Astrocyte (in vitro differentiated cells and primary cell): ENCODE results near the gene ISG15. TPM values are rescaled to one million over a fixed set of nuclear protein-coding genes. Genes with fewer than 3 reads are reported as not detected.

Experiments
- DNase-seq: peaks from one replicate; pipeline ENCODE4 v3.0.0-alpha.2; 2010; ENCODE audit warnings: low read depth
- FAIRE-seq: peaks from 2 replicates; lab custom pipeline; 2011; peaks lifted over from hg19 to GRCh38; lab: Jason Lieb, UNC
- H2AFZ ChIP-seq: 2 replicates; pipeline ENCODE4 v1.6.0; 2012; ENCODE audit warnings: low read depth, low read length, inconsistent platforms
- H3K27ac ChIP-seq: 2 replicates; pipeline ENCODE4 v1.5.1; 2011; ENCODE audit warnings: low read depth, low read length, inconsistent platforms
- H3K27me3 ChIP-seq: 2 replicates; pipeline ENCODE4 v1.6.0; 2011; ENCODE audit warnings: low read length, inconsistent platforms; ENCODE audit not compliant: insufficient read depth
- H3K36me3 ChIP-seq: 2 replicates; pipeline ENCODE4 v1.5.1; 2011; ENCODE audit warnings: low read length, inconsistent platforms; ENCODE audit not compliant: insufficient read depth
- H3K4me1 ChIP-seq: 2 replicates; pipeline ENCODE4 v1.5.1; 2011; ENCODE audit warnings: low read length, inconsistent platforms; ENCODE audit not compliant: insufficient read depth
- H3K4me2 ChIP-seq: 2 replicates; pipeline ENCODE4 v1.6.0; 2012; ENCODE audit warnings: low read length, inconsistent platforms
- H3K4me3 ChIP-seq: 2 replicates; pipeline ENCODE4 v1.5.1; 2011; ENCODE audit warnings: low read depth, mild to moderate bottlenecking, low read length, inconsistent platforms; ENCODE audit not compliant: insufficient read depth
- H3K79me2 ChIP-seq: 2 replicates; pipeline ENCODE4 v1.6.0; 2012; ENCODE audit warnings: mild to moderate bottlenecking, low read length, inconsistent platforms; ENCODE audit not compliant: insufficient read depth
- H3K9ac ChIP-seq: 2 replicates; pipeline ENCODE4 v1.6.0; 2012; ENCODE audit warnings: mild to moderate bottlenecking, low read length, inconsistent platforms
- H3K9me3 ChIP-seq: 2 replicates; pipeline ENCODE4 v1.5.1; 2012; ENCODE audit warnings: low read depth, mild to moderate bottlenecking, low read length, inconsistent platforms; ENCODE audit not compliant: insufficient read depth
- H4K20me1 ChIP-seq: 2 replicates; pipeline ENCODE4 v1.6.0; 2012; ENCODE audit warnings: low read length, inconsistent platforms; ENCODE audit not compliant: insufficient read depth
- H3K27ac Mint-ChIP-seq: one replicate; pipeline ENCODE4 v1.8.0; 2021; ENCODE audit warnings: mild to moderate bottlenecking, mixed read lengths; ENCODE audit not compliant: unreplicated experiment
- H3K27me3 Mint-ChIP-seq: one replicate; pipeline ENCODE4 v1.8.0; 2021; ENCODE audit warnings: low read depth, mixed read lengths; ENCODE audit not compliant: unreplicated experiment
- H3K36me3 Mint-ChIP-seq: one replicate; pipeline ENCODE4 v1.8.0; 2021; ENCODE audit warnings: low read depth, mixed read lengths; ENCODE audit not compliant: unreplicated experiment
- H3K4me1 Mint-ChIP-seq: one replicate; pipeline ENCODE4 v1.8.0; 2021; ENCODE audit warnings: low read depth, mixed read lengths; ENCODE audit not compliant: unreplicated experiment
- H3K4me3 Mint-ChIP-seq: one replicate; pipeline ENCODE4 v1.8.0; 2021; ENCODE audit warnings: mild to moderate bottlenecking, moderate library complexity, mixed read lengths; ENCODE audit not compliant: unreplicated experiment
- H3K9me3 Mint-ChIP-seq: one replicate; pipeline ENCODE4 v1.8.0; 2021; ENCODE audit warnings: mild to moderate bottlenecking, mixed read lengths; ENCODE audit not compliant: unreplicated experiment
- EZH2 ChIP-seq: IDR thresholded peaks from 2 replicates; pipeline ENCODE4 v1.6.1; 2012; ENCODE audit warnings: mild to moderate bottlenecking, low read length, inconsistent platforms; ENCODE audit not compliant: insufficient read depth
- total RNA-seq: library from RNA; stranded (reverse); gene quantifications from 2 replicates; pipeline ENCODE4 v1.2.1, GENCODE V29; 2021
- TF ChIP-seq, protein P1 (sequence below): IDR thresholded peaks from 2 replicates; pipeline ENCODE4 v1.5.1; 2011; ENCODE audit warnings: low read depth, mild to moderate bottlenecking, inconsistent platforms, low read length, moderate library complexity; ENCODE audit not compliant: insufficient read depth

Gene ISG15
- total RNA-seq, 1 donor from 2014 or later: 1,830 TPM

DNA sequence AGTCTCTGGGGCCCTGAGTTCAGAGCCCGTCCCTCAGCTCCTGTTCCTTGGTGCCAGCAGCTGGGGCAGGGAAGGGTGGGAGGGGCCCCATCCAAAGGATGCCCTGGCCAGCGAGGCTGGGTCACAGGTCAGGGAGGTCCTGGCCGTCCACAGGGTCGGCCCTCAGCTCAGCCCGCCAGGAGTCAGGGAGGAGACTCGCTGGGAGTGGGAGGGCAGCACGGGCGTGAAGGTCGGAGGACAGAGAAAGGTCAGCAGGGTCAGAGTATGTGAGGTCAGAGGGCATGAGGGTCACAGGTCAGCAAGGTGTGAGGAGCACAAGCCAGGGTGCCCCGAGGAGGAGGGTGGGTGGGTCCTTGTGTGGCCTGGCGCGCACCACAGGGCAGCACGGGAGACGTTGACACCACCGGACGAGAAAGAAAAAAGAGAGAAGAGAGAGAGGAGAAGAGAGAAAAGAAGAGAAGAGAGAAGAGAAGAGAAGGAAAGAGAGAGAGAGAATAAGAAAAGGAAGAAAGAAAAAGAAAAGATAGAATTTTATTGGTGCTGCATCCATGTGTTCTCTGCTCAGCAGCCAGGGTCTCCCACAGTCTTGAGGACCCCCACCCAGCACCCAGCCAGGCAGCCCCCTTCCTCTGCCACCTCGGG, 38.5 kb upstream of the ISG15 start:
- Mint-ChIP-seq H3K27ac (no peak overlapping the region), H3K36me3 (peaks cover 5% of the 10 kb centered on the region), H3K9me3 (no peaks in the 10 kb centered on the region), H3K4me3 (no peak overlapping the region), H3K27me3 (peaks cover 14% of the 10 kb centered on the region), H3K4me1 (no peaks in the 10 kb centered on the region)
- Histone ChIP-seq H2AFZ (no peak overlapping the region), H3K36me3 (no peaks in the 10 kb centered on the region), H4K20me1 (no peaks in the 10 kb centered on the region), H3K4me3 (no peak overlapping the region), H3K79me2 (no peaks in the 10 kb centered on the region), H3K4me2 (no peak overlapping the region), H3K27me3 (no peaks in the 10 kb centered on the region), H3K4me1 (no peaks in the 10 kb centered on the region), H3K9me3 (no peaks in the 10 kb centered on the region), H3K27ac (no peak overlapping the region), H3K9ac (no peak overlapping the region)
- FAIRE-seq (no peak), DNase-seq (no peak)
- no peak for TF ChIP-seq EZH2
- TF ChIP-seq, protein P1, sequence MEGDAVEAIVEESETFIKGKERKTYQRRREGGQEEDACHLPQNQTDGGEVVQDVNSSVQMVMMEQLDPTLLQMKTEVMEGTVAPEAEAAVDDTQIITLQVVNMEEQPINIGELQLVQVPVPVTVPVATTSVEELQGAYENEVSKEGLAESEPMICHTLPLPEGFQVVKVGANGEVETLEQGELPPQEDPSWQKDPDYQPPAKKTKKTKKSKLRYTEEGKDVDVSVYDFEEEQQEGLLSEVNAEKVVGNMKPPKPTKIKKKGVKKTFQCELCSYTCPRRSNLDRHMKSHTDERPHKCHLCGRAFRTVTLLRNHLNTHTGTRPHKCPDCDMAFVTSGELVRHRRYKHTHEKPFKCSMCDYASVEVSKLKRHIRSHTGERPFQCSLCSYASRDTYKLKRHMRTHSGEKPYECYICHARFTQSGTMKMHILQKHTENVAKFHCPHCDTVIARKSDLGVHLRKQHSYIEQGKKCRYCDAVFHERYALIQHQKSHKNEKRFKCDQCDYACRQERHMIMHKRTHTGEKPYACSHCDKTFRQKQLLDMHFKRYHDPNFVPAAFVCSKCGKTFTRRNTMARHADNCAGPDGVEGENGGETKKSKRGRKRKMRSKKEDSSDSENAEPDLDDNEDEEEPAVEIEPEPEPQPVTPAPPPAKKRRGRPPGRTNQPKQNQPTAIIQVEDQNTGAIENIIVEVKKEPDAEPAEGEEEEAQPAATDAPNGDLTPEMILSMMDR: no peak

DNA sequence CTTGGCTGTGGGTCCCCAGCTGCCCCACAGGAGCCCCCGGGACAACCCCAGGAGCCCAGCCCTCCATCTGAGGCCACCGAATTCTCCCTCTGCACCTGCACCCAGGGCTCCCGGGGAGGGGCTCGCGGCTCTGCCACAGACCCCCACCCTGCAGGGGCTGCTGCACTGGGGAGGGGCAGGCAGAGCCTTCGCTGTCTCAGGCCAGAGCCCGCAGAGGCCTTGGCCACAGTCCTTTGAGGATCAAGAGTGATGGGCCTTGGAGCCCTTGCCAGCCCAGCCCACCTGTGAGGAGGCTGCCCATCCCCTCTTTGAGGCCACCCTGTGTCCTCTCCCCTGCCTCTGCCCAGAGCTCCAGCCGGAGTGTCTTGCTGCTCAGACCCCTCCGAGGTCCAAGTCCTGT, 37.9 kb upstream of the ISG15 start:
- no peak for FAIRE-seq
- Mint-ChIP-seq H3K27ac (no peak overlapping the region), H3K9me3 (no peaks in the 10 kb centered on the region), H3K4me1 (no peaks in the 10 kb centered on the region), H3K36me3 (peaks cover 5% of the 10 kb centered on the region), H3K4me3 (peak overlapping the region; percentile 57), H3K27me3 (peaks cover 17% of the 10 kb centered on the region)
- no peak overlapping the region for H3K4me2 ChIP-seq
- H3K27ac ChIP-seq: no peak overlapping the region
- no peaks in the 10 kb centered on the region for H3K36me3 ChIP-seq
- TF ChIP-seq, protein P1: no peak
- no peak for TF ChIP-seq EZH2
- H3K27me3 ChIP-seq: no peaks in the 10 kb centered on the region
- no peak overlapping the region for H2AFZ ChIP-seq
- H4K20me1 ChIP-seq: no peaks in the 10 kb centered on the region
- no peaks in the 10 kb centered on the region for H3K9me3 ChIP-seq
- no peak overlapping the region for H3K9ac ChIP-seq
- no peak overlapping the region for H3K4me3 ChIP-seq
- no peaks in the 10 kb centered on the region for H3K79me2 ChIP-seq
- H3K4me1 ChIP-seq: no peaks in the 10 kb centered on the region
- no peak for DNase-seq
